HG02885 (cell line): Measurements from ENCODE around the gene GPAM.

ENCODE experiments used
- ATAC-seq: cut with Tn5 transposase; IDR thresholded peaks from one replicate; pipeline ENCODE4 v1.9.1; 2021; ENCODE audit warnings: mild to moderate bottlenecking; ENCODE audit not compliant: unreplicated experiment, poor library complexity

The GPAM gene

GRCh38 chr10:112189465-112189864 is 5.9 kb upstream of the GPAM start:
- ATAC-seq = no peak

- ATAC-seq = no peak
These were observed 4.0 kb upstream of the GPAM start for GRCh38 chr10:112187527-112187926.

DNA sequence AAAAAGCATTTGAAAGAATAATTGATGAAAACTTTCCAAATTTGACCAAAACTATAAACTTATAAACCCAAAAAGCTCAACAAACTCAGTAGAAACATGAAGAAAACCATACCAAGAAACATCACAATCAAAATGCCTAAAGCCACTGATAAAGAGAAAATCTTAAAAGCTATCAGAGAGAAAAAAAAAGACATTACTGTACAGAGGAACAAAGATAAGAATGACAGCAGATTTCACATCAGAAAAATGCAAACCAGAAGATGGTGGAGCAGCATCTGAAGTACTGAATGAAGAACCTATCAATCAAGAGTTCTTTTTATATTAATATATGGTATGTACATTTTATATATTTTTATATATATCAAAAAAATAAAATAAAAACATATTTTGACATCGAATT is 2.4 kb upstream of the GPAM start:
- no peak for ATAC-seq

GRCh38 chr10:112184379-112184778 is 814 bp upstream of the GPAM start:
- ATAC-seq = no peak

- no peak for ATAC-seq
These were observed 447 bp upstream of the GPAM start for GRCh38 chr10:112184052-112184371.

DNA sequence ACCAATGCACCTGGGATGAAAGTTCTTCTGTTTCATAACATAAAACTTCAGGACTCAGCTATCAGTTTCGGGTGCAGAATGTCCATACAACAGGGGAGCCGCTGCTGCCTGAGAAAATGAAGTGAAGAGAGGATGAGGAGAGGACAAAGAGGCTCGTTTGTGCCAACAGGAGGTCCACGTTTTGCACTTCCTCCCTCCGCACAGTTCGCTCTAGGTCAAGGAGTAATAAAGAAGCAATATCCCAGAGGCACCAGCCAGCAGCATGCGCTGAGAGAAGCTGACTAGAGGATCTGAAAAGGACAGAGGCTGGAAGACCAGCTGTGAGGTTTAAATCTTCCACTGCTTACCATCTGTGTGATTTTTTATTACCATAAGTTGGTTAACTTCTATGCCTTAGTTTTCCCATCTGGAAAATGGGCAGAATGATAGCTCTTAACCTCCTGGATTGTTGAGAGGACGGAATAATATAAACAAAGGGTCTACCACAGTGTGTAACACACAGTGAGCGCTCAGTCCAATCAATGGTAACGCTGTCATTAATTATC is 709 bp downstream of the GPAM start:
- ATAC-seq = no peak

DNA sequence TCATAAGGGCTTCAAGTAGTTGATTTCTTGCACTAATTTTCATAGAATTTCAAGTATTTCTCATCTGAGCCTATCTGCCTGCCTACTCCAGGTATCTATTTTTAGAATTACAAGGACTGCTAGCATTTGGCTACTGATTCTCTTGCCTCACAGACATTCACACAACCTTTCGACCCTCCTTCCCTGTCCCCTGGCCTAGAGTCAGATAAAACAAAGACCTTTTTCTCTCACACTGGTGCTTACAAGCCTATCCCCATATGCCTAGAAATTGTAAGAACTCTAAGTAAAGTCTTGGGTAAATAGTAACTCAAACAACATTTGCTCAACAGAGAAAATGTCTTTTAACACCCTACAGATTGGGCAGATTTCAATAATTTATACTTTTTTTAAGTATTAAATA is 6.3 kb downstream of the GPAM start:
- ATAC-seq = no peak

DNA sequence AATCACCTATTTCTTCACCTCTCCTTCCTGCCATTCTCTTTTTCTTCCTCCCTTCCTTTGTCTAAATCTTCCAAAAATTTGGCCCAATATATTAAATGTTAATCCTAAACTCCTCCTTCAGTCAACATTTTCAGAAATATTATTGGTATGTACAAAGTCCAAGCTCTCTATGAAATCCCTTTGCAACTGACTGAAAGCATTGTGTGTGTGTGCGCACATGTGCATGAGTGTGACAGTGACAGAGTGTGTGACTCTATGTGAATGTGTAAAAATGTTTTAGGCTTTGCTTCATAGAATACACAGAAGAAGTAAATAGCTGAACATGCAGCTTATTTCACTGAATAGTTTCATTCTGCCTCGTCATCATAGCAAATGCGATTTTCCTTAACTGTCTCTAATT is 7.0 kb downstream of the GPAM start:
- no peak for ATAC-seq

DNA sequence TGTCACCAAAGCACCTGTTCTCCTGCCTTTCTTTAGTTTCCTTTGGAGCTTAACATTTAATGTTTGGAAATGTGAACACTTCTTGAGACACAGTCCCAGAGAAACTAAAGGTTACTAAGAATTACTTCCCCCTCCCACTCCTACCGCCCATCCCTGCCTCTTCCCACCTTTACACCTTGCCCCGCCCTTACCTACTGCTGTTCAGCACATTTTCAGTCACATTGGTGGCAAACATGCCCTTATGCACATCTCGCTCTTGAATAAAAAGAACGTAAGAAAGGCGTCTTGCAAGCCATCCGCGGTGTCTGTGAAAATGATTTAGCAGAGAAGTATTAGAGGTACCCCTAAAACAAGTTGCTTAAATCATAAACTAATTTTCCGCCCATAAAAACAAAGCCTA is 8.2 kb downstream of the GPAM start:
- ATAC-seq = no peak

DNA sequence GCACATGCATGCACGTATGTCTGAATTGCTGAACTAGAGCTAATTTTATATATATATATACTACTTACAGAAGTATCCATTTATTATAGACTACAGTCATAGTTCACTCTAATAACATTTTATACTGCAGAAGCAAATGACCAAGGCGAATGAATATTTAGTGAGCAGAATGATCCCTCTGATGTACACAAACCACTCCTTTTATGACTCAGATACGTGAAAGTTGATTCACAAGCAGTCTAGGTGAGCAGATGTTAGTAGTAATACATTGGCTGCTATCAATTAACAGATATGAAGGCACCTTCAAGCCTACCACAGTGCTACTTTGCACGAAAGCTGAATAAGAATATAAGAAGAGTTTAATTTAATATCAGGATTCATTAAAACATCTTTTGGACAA is 10.4 kb downstream of the GPAM start:
- ATAC-seq = no peak

DNA sequence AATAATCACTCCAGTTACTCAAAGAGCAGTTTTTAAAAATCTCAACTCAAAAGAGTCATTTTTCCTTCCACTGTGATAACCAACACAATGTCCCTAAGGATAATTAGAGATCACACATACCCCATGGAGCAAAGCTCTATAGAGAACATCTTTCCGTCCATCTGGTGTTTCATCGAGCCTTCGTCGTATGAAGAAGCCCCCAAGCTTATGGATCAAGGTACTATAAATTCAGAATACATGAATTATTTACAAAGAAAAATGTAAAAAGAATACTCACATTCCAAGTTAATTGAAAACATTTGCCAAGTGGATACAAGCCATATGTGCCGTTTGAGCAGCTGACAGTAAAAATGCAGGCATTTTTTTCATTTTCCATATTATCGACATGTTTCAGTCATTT is 14.8 kb downstream of the GPAM start:
- no peak for ATAC-seq

- ATAC-seq = no peak
These were observed 16.8 kb downstream of the GPAM start for GRCh38 chr10:112166800-112167199.

DNA sequence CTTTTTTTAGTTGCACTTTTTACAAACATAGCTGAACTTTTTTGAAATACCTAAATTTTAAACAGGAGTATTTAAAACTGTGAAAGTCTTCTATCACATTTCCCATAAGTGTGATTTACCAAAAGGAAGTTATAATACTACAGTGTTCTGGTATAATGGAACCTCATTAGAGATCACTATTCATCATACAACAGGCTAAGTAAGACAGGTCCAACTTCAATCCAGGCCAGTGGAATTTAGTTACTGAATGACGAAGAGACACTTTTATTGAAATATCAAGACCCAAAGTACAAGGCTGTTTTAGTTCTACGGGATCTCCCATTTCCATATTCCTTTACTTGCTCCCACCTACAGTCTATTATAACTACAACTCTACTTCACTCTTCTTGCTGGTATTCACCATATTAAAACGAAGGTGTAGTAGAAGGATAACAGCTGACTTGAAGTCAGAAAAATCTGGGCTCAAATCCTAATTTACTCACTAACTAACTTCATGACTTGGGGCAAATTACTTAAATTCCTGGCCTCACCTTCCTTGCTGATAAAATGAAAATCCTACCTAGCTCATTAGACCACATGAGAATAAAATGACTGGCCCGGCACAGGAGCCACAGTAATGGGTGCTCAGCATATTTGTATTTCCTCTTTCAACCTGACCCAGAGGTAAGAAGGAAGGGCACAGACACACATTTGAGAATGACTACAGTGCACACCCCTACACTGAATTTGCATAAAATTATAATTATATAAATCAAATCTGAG is 21.6 kb downstream of the GPAM start:
- ATAC-seq = no peak

GRCh38 chr10:112160834-112161233 is 22.7 kb downstream of the GPAM start:
- ATAC-seq = no peak

DNA sequence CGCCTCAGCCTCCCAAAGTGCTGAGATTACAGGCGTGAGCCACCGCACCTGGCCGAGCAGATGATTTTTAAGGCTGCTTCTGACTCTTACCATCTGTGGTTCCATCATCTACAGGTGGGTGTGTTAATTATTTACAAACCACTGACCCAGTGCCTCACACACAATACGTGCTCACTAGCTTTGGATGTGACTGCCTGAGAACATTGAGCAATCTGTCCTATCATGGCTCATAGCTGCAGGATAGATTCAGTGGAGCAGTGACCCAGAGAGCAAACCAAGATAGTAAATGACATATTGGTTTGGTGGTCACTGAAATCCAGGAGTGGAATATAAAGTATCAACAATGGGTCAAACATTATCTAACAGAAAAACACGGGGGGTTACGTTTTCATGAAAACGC is 24.1 kb downstream of the GPAM start:
- no peak for ATAC-seq

GRCh38 chr10:112151524-112152039 is 32.0 kb downstream of the GPAM start:
- ATAC-seq = no peak

DNA sequence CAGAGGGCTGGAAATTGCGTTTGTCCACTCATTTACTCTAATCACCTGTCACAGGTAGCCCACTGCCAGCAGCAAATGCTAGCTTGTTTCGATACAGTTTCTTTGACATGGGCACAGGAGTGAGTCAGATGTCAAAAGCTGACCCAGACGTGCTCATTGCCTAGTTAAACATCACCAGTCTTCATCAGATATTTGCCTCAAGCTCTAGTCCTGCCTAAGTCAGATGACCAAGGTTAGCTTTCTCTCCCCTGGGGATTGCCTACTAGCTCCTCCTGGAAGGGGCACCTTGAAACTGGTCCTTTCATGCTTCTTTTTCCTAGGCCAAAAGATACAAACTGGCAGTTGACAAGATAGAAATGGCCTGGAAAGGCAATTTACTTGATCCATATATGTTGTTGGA is 35.2 kb downstream of the GPAM start:
- no peak for ATAC-seq

GRCh38 chr10:112146799-112147198 is 36.8 kb downstream of the GPAM start:
- no peak for ATAC-seq

DNA sequence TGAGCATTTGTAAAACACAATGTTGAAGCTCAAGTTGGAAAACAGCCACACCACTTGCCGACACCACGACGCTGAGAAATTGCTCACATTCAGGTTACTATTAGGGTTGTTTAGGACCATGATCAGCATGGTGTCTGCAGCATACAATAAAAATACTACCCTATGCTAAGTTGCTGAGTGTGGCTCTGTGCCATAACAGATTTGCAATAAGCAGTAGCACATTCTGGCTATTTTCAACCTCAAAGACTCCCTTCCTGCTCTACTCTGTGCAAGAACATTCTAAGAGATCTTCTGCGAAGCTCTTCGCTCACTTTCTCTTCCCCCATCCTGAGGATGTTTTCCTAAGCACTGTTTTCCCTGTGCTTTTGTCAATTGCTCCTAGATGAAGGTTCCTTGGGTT is 38.3 kb downstream of the GPAM start:
- ATAC-seq = no peak

GRCh38 chr10:112143420-112143819 is 40.1 kb downstream of the GPAM start:
- ATAC-seq = no peak

GRCh38 chr10:112141292-112141691 is 42.3 kb downstream of the GPAM start:
- ATAC-seq = no peak
